WTC11 (cell line): ENCODE data around the gene CEACAM8.

Experiments used
- CREB1 ChIP-seq: sonication (generic); formaldehyde crosslinking; IDR thresholded peaks from 2 replicates; pipeline ENCODE4 v1.8.0; 2023; ENCODE audit warnings: mild to moderate bottlenecking, missing genetic modification reagents
- CTCF ChIP-seq: fragments of 200-600 bp; IDR thresholded peaks from 2 replicates; pipeline ENCODE4 v1.8.0; 2022; ENCODE audit warnings: antibody characterized with exemption
- ETV6 ChIP-seq: sonication (generic); formaldehyde crosslinking; IDR thresholded peaks from 2 replicates; pipeline ENCODE4 v1.8.1; 2022; ENCODE audit warnings: mild to moderate bottlenecking, missing genetic modification reagents
- FOXK1 ChIP-seq: sonication (generic); formaldehyde crosslinking; IDR thresholded peaks from 2 replicates; pipeline ENCODE4 v1.8.0; 2022; ENCODE audit warnings: mild to moderate bottlenecking, moderate library complexity, missing genetic modification reagents
- IRF1 ChIP-seq: sonication (generic); formaldehyde crosslinking; IDR thresholded peaks from 2 replicates; pipeline ENCODE4 v1.8.0; 2023; ENCODE audit warnings: missing genetic modification reagents
- KAT7 ChIP-seq: sonication (generic); formaldehyde crosslinking; IDR thresholded peaks from 2 replicates; pipeline ENCODE4 v1.8.1; 2023; ENCODE audit warnings: missing genetic modification reagents, mild to moderate bottlenecking, borderline replicate concordance
- NR3C1 ChIP-seq: sonication (generic); formaldehyde crosslinking; conservative IDR thresholded peaks from 2 replicates; pipeline ENCODE4 v1.8.1; 2023; ENCODE audit warnings: low read depth, mild to moderate bottlenecking, missing genetic modification reagents
- TEAD4 ChIP-seq: sonication (generic); formaldehyde crosslinking; IDR thresholded peaks from 2 replicates; pipeline ENCODE4 v1.8.0; 2022; ENCODE audit warnings: mild to moderate bottlenecking, missing genetic modification reagents
- USF2 ChIP-seq: sonication (generic); formaldehyde crosslinking; IDR thresholded peaks from 2 replicates; pipeline ENCODE4 v1.8.1; 2023; ENCODE audit warnings: mild to moderate bottlenecking, missing genetic modification reagents, moderate library complexity
- ZBTB43 ChIP-seq: sonication (generic); formaldehyde crosslinking; IDR thresholded peaks from 2 replicates; pipeline ENCODE4 v1.8.1; 2023; ENCODE audit warnings: mild to moderate bottlenecking, missing genetic modification reagents
- ZNF121 ChIP-seq: sonication (generic); formaldehyde crosslinking; IDR thresholded peaks from 2 replicates; pipeline ENCODE4 v1.8.0; 2023; ENCODE audit warnings: missing genetic modification reagents
- ZNF281 ChIP-seq: sonication (generic); formaldehyde crosslinking; IDR thresholded peaks from 2 replicates; pipeline ENCODE4 v1.8.0; 2023; ENCODE audit warnings: mild to moderate bottlenecking, missing genetic modification reagents

GRCh38 chr19:42573642-42574041 is 21.1 kb downstream of the CEACAM8 start:
- TF ChIP-seq TEAD4 (CRISPR knock-in tag) (no peak), ETV6 (no peak), IRF1 (CRISPR knock-in tag) (no peak), KAT7 (CRISPR knock-in tag) (no peak), ZNF121 (CRISPR knock-in tag) (no peak), CTCF (no peak), FOXK1 (CRISPR knock-in tag) (no peak), USF2 (CRISPR knock-in tag) (no peak), ZBTB43 (CRISPR knock-in tag) (no peak), CREB1 (no peak), NR3C1 (CRISPR knock-in tag) (no peak), ZNF281 (CRISPR knock-in tag) (no peak)
